ENCODE data around the gene TXNDC11.

Gene TXNDC11

DNA sequence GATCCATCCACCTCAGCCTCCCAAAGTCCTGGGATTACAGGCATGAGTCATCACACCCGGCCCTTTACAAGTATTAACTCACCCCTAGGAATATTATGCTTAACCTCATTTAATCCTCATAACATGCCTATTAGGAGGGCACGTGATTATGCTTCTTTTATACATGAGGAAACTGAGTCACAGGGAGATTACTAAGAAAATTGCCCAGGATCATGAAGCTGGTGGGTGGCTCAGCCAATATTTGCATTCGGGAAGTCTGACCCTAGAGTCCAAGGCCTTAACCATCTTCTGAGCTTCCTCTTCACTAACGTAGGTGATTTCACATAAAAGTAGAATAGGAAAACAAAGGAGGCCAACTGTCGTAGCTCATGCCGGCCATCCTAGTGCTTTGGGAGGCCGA lies 93.4 kb downstream of the TXNDC11 start:
- Mint-ChIP-seq H3K27ac (peak overlapping the region in 1 of 2 donors; percentile 59), H3K4me3 (no peak overlapping the region), H3K4me1 (peaks cover 4% of the 10 kb centered on the region), H3K27me3 (no peaks in the 10 kb centered on the region), H3K9me3 (no peaks in the 10 kb centered on the region)
- ATAC-seq (no peak), DNase-seq (no peak)

DNA sequence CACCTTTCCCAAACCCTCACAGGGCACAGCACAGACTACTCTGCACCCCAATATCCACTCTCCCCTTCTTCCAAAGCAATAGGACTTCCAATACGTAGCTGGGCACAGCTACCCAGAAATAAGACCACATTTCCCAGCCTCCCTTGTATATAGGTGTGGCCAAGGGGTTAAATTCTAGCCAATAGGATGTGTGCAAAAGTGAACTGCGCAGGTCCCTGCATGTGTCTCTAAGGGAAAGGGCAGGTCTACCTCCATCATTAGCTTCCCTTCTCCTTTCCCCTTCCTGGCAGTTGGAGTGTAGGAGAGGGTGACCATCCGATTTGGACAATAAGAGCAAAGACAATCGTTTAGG lies 99.9 kb downstream of the TXNDC11 start:
- Mint-ChIP-seq H3K4me3 (no peak overlapping the region), H3K9me3 (no peaks in the 10 kb centered on the region), H3K4me1 (peaks cover 23% of the 10 kb centered on the region), H3K27me3 (no peaks in the 10 kb centered on the region), H3K27ac (no peak overlapping the region)
- ATAC-seq (no peak), DNase-seq (no peak)

DNA sequence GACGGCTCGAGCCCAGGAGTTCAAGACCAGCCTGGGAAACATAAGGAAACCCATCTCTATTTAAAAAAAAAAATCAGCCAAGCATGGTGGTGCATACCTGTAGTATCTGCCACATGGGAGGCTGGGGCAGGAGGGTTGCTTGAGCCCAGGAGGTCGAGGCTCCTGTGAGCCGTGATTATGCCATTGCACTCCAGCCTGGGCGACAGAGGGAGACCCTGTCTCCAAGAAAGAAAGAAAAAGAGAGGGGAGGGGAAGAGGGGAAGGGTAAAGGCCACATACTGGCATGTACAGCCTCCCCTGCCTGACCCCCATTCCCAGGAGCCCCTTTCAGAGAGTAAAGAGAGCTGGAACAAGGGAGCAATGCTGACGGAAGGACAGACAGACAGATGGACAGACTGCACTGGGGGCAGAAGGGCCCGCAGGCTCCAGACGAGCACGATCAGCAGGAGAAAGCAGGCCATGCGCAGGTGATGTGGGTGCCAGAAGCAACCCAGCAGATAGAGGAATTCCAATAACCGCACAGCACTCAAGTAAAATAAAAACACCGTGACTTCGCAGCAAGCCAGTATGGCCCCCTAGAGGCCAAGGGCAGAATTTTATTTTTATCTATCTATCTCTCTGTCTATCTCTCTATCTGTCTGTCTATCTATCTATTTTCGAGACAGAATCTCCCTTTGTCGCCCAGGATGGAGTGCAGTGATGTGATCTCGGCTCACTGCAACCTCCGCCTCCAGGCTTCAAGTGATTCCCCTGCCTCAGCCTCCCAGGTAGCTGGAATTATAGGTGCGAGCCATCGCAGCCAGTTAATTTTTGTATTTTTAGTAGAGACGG lies 101.5 kb downstream of the TXNDC11 start:
- H3K4me1 Mint-ChIP-seq: peaks cover 23% of the 10 kb centered on the region
- no peaks in the 10 kb centered on the region for H3K27me3 Mint-ChIP-seq
- DNase-seq (peak; percentile 29), ATAC-seq (peak; percentile 64)
- H3K27ac Mint-ChIP-seq: peak overlapping the region in 1 of 2 donors; percentile 54
- H3K4me3 Mint-ChIP-seq: no peak overlapping the region
- H3K9me3 Mint-ChIP-seq: no peaks in the 10 kb centered on the region

DNA sequence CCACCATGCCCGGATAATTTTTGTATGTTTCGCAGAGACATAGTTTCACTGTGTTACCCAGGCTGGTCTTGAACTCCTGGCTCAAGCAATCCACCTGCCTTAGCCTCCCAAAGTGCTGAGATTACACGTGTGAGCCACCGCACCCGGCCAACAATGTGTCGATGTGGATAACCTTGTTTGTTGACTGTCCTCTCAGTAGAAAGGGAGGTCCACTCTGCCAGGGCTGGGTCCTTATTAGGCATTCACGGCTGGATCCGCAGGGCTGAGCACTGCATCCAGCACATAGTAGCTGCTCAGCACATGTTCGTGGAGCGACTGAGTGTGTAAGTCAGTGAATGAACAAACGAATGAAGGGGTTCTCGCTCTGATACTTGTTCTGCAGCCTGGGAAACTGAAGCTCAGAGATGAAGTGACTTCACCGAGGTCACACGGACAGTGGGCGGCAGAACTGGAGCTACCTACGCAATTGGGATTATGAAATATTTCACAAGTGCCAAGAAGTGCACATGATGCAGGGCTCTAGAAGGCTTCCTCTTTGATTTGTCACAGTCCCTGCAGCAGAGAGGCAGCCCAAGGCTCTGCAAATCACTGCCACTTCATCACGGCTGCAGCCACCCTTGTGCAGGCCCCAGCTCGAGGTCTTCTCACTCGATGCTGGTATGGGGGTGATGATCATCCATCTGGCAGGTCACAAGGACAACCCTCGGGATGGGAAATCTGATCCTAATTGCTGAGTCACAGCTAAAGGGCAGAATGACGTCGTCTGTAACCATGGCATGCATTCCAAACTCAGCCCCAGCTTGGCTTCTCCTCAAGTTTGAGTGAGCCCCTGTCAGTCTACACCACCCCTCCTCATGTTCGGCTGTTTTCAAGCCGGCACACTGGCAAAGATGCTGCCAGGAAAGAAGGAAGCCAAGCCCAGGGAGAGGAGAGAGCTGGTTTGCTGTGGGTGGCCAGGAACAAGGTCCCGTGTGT lies 102.4 kb downstream of the TXNDC11 start:
- Mint-ChIP-seq H3K9me3 (no peaks in the 10 kb centered on the region), H3K27me3 (no peaks in the 10 kb centered on the region), H3K4me3 (no peak overlapping the region), H3K27ac (no peak overlapping the region), H3K4me1 (peaks cover 23% of the 10 kb centered on the region)
- DNase-seq (no peak), ATAC-seq (no peak)

- ATAC-seq (no peak), DNase-seq (no peak)
- no peaks in the 10 kb centered on the region for H3K9me3 Mint-ChIP-seq
- H3K4me1 Mint-ChIP-seq: peaks cover 28% of the 10 kb centered on the region
- no peak overlapping the region for H3K4me3 Mint-ChIP-seq
- no peak overlapping the region for H3K27ac Mint-ChIP-seq
- H3K27me3 Mint-ChIP-seq: no peaks in the 10 kb centered on the region
Measured at GRCh38 chr16:11639008-11639562, 103.6 kb downstream of the TXNDC11 start.

GRCh38 chr16:11638140-11638539 lies 104.5 kb downstream of the TXNDC11 start:
- peaks cover 35% of the 10 kb centered on the region for H3K4me1 Mint-ChIP-seq
- H3K27ac Mint-ChIP-seq: no peak overlapping the region
- no peak overlapping the region for H3K4me3 Mint-ChIP-seq
- no peak for ATAC-seq
- H3K9me3 Mint-ChIP-seq: no peaks in the 10 kb centered on the region
- H3K27me3 Mint-ChIP-seq: no peaks in the 10 kb centered on the region
- DNase-seq: no peak

GRCh38 chr16:11637320-11637719 lies 105.3 kb downstream of the TXNDC11 start:
- ATAC-seq (no peak), DNase-seq (no peak)
- no peaks in the 10 kb centered on the region for H3K9me3 Mint-ChIP-seq
- H3K27ac Mint-ChIP-seq: no peak overlapping the region
- H3K4me1 Mint-ChIP-seq: peaks cover 28% of the 10 kb centered on the region
- no peak overlapping the region for H3K4me3 Mint-ChIP-seq
- H3K27me3 Mint-ChIP-seq: no peaks in the 10 kb centered on the region

DNA sequence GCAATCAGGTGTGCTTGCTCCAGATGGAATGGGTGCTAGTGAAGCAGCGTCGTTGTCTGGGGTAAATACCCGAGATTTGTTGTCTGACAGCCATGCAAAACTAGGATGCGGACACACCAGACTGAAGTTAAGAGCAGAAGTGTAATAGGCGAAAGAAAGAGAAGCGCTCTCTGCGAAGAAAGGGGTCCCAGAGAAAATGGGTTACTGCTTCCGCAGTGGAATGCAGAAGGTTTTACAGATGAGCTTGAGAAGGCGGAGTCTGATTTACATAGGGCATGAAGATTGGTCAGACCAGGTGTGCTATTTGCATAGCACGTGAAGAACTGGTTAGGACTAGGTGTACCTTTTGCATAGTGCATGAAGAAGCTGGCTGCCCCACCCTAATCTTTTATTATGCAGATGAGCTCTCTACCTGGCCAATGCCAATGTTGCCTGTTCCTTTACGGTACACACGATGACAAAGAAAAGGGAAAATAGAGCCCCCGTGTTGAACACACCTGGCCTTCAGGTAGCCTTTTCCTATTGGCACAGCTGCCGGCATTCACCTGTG lies 106.4 kb downstream of the TXNDC11 start:
- H3K4me3 Mint-ChIP-seq: no peak overlapping the region
- peaks cover 23% of the 10 kb centered on the region for H3K4me1 Mint-ChIP-seq
- ATAC-seq: no peak
- no peaks in the 10 kb centered on the region for H3K27me3 Mint-ChIP-seq
- H3K9me3 Mint-ChIP-seq: no peaks in the 10 kb centered on the region
- H3K27ac Mint-ChIP-seq: no peak overlapping the region
- DNase-seq: no peak

DNA sequence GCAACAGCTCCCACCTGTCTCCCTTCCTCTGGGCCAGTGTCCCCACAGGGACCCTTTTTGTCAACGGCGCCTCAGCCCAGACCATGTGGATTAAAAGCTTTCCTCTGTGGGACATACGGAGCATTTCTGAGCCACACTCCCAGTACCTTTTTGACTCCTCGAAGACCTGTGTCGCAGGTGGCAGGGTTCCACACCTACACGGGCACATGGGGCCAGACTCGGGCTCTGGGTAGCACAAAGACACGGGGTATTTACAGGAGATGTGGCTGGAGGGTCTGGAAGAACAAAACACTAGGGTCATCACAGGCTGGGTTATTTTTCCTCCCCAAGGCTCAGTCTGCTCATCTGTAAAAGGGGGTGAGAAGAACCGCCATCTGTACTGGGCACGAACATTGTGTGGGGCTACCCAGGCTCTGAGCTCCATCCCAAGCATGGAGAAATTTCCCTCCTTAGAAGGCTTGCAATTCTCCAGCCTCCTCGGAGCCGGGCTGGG lies 106.9 kb downstream of the TXNDC11 start:
- no peaks in the 10 kb centered on the region for H3K27me3 Mint-ChIP-seq
- no peak for DNase-seq
- no peaks in the 10 kb centered on the region for H3K9me3 Mint-ChIP-seq
- ATAC-seq: no peak
- H3K4me3 Mint-ChIP-seq: no peak overlapping the region
- H3K27ac Mint-ChIP-seq: no peak overlapping the region
- peaks cover 19% of the 10 kb centered on the region for H3K4me1 Mint-ChIP-seq

DNA sequence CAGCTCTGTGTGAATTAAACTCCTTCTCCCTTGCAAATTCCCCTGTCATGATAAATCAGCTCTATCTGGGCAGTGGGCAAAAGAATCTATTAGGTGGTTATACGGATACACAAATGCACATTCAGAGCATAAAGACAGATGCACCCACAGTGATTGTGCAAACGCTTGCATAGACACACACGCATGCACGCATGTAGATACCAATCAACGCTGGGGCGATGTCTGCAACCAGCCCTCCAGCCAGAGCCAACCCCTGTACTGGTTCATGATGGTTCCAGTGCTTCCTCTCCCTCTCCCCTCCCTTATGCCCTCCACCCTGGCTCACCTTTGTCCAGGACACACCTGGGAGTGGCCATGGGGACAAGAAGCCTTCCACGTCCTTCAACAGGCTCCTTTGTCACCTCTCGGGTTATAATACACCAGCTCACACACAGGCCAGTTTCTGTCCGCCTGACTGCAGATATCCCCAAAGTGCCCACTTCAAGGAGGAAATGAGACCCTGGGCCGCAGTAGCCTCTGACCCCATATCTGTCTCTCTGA lies 107.5 kb downstream of the TXNDC11 start:
- Mint-ChIP-seq H3K27me3 (no peaks in the 10 kb centered on the region), H3K9me3 (no peaks in the 10 kb centered on the region), H3K27ac (no peak overlapping the region), H3K4me1 (peaks cover 19% of the 10 kb centered on the region), H3K4me3 (no peak overlapping the region)
- DNase-seq (no peak), ATAC-seq (no peak)

GRCh38 chr16:11634312-11634711 lies 108.3 kb downstream of the TXNDC11 start:
- no peak for ATAC-seq
- no peaks in the 10 kb centered on the region for H3K27me3 Mint-ChIP-seq
- peaks cover 27% of the 10 kb centered on the region for H3K4me1 Mint-ChIP-seq
- H3K9me3 Mint-ChIP-seq: no peaks in the 10 kb centered on the region
- DNase-seq: no peak
- H3K27ac Mint-ChIP-seq: no peak overlapping the region
- H3K4me3 Mint-ChIP-seq: no peak overlapping the region

- Mint-ChIP-seq H3K27me3 (no peaks in the 10 kb centered on the region), H3K4me1 (peaks cover 36% of the 10 kb centered on the region), H3K4me3 (no peak overlapping the region), H3K9me3 (no peaks in the 10 kb centered on the region), H3K27ac (no peak overlapping the region)
- DNase-seq (no peak), ATAC-seq (no peak)
Measured at GRCh38 chr16:11633113-11633512, 109.5 kb downstream of the TXNDC11 start.

GRCh38 chr16:11632455-11632939 lies 110.2 kb downstream of the TXNDC11 start:
- no peak overlapping the region for H3K4me3 Mint-ChIP-seq
- H3K27ac Mint-ChIP-seq: no peak overlapping the region
- H3K9me3 Mint-ChIP-seq: no peaks in the 10 kb centered on the region
- peaks cover 38% of the 10 kb centered on the region for H3K4me1 Mint-ChIP-seq
- H3K27me3 Mint-ChIP-seq: no peaks in the 10 kb centered on the region
- ATAC-seq: no peak
- no peak for DNase-seq

DNA sequence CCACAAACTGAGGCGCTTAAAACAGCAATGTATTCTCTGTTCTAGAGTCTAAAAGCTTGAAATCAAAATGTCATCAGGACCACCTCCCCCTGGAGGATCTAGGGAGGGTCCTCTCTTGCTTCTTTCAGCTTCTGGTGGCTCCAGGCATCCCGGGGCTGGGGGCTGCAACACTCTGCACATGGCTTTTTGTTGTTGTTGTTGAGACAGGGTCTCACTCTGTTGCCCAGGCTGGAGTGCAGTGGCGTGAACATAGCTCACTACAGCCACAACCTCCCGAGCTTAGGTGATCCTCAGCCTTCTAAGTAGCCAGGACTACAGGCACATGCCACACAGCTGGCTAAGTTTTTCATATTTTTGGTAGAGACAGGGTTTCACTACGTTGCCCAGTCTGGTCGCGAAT lies 111.4 kb downstream of the TXNDC11 start:
- no peak overlapping the region for H3K27ac Mint-ChIP-seq
- H3K9me3 Mint-ChIP-seq: no peaks in the 10 kb centered on the region
- H3K4me1 Mint-ChIP-seq: peaks cover 38% of the 10 kb centered on the region
- no peak overlapping the region for H3K4me3 Mint-ChIP-seq
- H3K27me3 Mint-ChIP-seq: no peaks in the 10 kb centered on the region
- ATAC-seq (no peak), DNase-seq (no peak)

DNA sequence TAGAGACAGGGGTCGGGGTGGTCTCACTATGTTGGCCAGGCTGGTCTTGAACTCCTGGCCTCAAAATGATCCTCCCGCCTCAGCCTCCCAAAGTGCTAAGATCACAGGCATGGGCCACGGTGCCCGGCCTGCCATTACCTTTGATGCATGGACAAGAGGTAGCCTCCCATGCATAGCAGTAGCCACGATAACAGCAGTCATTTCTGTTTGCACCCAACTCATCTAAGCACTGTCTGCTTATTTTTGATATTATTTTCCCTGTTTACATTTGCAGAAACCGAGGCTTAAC lies 111.9 kb downstream of the TXNDC11 start:
- DNase-seq (no peak), ATAC-seq (no peak)
- H3K27ac Mint-ChIP-seq: no peak overlapping the region
- H3K4me1 Mint-ChIP-seq: peaks cover 40% of the 10 kb centered on the region
- H3K27me3 Mint-ChIP-seq: no peaks in the 10 kb centered on the region
- H3K9me3 Mint-ChIP-seq: no peaks in the 10 kb centered on the region
- H3K4me3 Mint-ChIP-seq: no peak overlapping the region
